Measurements from ENCODE around the gene PLCB1.

PLCB1 gene

DNA sequence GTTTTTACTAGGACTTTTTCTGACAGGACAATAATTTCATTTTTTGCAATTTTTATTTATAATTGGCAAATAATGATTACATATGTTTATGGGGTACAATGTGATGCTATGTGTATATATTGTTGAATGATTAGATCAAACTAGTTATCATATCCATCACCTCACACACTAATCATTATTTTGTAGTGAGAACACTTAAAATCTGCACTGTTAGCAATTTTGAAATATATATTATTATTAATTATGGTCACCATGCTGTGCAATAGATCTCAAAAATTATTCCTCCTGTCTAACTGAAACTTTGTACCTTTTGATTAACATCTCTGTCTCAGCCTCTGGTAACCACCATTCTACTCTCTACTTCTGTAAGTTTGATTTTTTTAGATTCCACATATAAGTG is 378.7 kb downstream of the PLCB1 start:
- Histone ChIP-seq H3K36me3 (ENCODE audit: control insufficient read depth, insufficient read depth, low read length) (no peaks in the 10 kb centered on the region), H3K27me3 (ENCODE audit: control insufficient read depth, insufficient read depth, low read length) (no peaks in the 10 kb centered on the region), H3K9me3 (ENCODE audit: control insufficient read depth, insufficient read depth, low read depth, low read length) (peaks cover 3% of the 10 kb centered on the region; the same call in 1 of the 2 replicates), H3K4me3 (ENCODE audit: low read depth, low read length) (no peak overlapping the region), H3K4me1 (ENCODE audit: control insufficient read depth, insufficient read depth, low read length) (peaks cover 4% of the 10 kb centered on the region), H3K27ac (ENCODE audit: low read depth, low read length) (no peak overlapping the region), H3K9ac (ENCODE audit: low read length) (no peak overlapping the region)

DNA sequence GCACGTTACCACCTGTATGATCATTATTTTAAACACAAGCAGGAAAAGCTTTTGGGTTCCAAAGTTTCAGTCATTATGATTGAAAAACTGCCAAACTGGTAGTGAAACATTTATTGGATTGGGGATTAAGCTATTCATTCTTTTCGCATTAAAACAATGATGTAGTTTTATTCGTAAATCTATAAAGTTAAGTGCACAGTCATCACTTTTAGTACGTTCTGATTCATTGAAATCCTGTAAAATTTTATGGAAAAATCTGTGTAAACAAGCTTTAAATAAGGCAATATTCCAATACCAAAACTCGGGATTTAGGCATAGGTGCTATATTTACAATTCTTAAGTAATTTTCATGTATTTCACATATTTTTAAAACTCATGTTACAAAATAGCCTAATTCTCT is 379.9 kb downstream of the PLCB1 start:
- no peaks in the 10 kb centered on the region for H3K27me3 ChIP-seq (ENCODE audit: control insufficient read depth, insufficient read depth, low read length)
- peaks cover 7% of the 10 kb centered on the region; the same call in 1 of the 2 replicates for H3K9me3 ChIP-seq (ENCODE audit: control insufficient read depth, insufficient read depth, low read depth, low read length)
- no peak overlapping the region for H3K9ac ChIP-seq (ENCODE audit: low read length)
- H3K36me3 ChIP-seq (ENCODE audit: control insufficient read depth, insufficient read depth, low read length): no peaks in the 10 kb centered on the region
- H3K27ac ChIP-seq (ENCODE audit: low read depth, low read length): no peak overlapping the region
- no peaks in the 10 kb centered on the region for H3K4me1 ChIP-seq (ENCODE audit: control insufficient read depth, insufficient read depth, low read length)
- H3K4me3 ChIP-seq (ENCODE audit: low read depth, low read length): no peak overlapping the region

DNA sequence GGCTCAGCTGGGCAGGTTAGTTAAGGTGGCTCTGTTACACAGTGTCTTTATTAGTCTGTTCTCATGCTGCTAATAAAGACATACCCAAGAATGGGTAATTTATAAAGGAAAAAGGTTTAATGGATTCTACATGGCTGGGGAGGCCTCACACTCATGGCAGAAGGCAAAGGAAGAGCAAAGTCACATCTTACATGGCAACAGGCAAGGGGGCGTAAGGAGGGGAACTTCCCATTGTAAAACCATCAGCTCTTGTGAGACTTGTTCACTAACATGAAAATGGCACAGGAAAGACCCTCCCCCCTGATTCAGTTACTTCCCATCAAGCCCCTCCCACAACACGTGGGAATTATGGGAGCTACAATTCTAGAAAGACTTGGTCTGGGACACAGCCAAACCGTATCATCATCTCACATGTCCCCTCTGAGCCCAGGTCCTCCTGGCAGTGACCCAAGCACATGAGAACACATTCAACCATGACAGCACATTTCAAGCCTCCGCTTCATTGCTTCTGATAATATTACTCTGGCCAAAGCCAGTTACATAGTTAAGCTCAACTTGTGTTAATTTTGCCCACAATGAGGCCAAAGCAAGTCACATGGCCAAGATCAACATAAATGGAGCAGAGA is 383.9 kb downstream of the PLCB1 start:
- Histone ChIP-seq H3K4me1 (ENCODE audit: control insufficient read depth, insufficient read depth, low read length) (peaks cover 8% of the 10 kb centered on the region), H3K27me3 (ENCODE audit: control insufficient read depth, insufficient read depth, low read length) (no peaks in the 10 kb centered on the region), H3K27ac (ENCODE audit: low read depth, low read length) (no peak overlapping the region), H3K4me3 (ENCODE audit: low read depth, low read length) (no peak overlapping the region), H3K9ac (ENCODE audit: low read length) (no peak overlapping the region), H3K36me3 (ENCODE audit: control insufficient read depth, insufficient read depth, low read length) (no peaks in the 10 kb centered on the region), H3K9me3 (ENCODE audit: control insufficient read depth, insufficient read depth, low read depth, low read length) (peaks cover 7% of the 10 kb centered on the region; the same call in 1 of the 2 replicates)

DNA sequence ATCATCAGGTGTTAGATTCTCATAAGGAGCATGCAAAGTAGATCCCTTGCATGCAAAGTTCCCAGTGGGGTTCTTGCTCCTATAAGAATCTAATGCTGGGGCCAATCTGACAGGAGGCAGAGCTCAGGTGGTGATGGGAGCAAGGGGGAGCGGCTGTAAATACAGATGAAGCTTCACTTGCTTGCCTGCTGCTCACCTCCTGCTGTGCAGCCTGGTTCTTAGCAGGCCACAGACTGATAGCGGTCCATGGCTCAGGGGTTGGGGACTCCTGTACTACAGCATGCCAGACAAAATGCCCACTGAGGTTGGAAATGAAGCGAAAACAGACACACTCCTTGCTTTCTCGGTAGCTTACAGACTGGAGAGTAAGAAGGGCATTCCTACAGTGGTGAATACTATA is 386.8 kb downstream of the PLCB1 start:
- Histone ChIP-seq H3K36me3 (ENCODE audit: control insufficient read depth, insufficient read depth, low read length) (no peaks in the 10 kb centered on the region), H3K27ac (ENCODE audit: low read depth, low read length) (no peak overlapping the region), H3K4me3 (ENCODE audit: low read depth, low read length) (no peak overlapping the region), H3K27me3 (ENCODE audit: control insufficient read depth, insufficient read depth, low read length) (no peaks in the 10 kb centered on the region), H3K9me3 (ENCODE audit: control insufficient read depth, insufficient read depth, low read depth, low read length) (peaks cover 7% of the 10 kb centered on the region; the same call in 1 of the 2 replicates), H3K4me1 (ENCODE audit: control insufficient read depth, insufficient read depth, low read length) (peaks cover 8% of the 10 kb centered on the region), H3K9ac (ENCODE audit: low read length) (peak overlapping the region; percentile 29)

DNA sequence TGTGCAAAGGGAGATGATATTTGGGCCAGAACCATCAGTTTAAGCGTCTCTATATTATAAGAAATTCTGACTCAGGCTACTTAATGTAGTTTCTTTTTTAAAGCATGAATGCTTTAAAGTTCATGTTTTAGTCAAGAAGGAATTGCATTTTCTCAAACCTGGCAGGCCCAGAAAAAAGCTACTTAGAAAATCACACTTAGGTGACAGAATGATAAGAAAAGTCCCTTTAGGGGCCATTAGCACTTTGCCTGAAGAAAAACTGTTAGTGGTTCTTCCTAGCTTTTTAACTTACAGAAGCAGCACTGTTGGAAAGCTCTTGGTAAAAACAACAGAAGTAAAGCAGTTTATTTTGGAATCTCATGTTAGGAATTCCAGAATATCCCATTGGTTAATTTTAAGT is 387.8 kb downstream of the PLCB1 start:
- no peaks in the 10 kb centered on the region for H3K36me3 ChIP-seq (ENCODE audit: control insufficient read depth, insufficient read depth, low read length)
- no peak overlapping the region for H3K9ac ChIP-seq (ENCODE audit: low read length)
- peak overlapping the region; percentile 24; the same call in 1 of the 2 replicates for H3K27ac ChIP-seq (ENCODE audit: low read depth, low read length)
- H3K27me3 ChIP-seq (ENCODE audit: control insufficient read depth, insufficient read depth, low read length): no peaks in the 10 kb centered on the region
- H3K4me3 ChIP-seq (ENCODE audit: low read depth, low read length): no peak overlapping the region
- H3K4me1 ChIP-seq (ENCODE audit: control insufficient read depth, insufficient read depth, low read length): peaks cover 17% of the 10 kb centered on the region
- peaks cover 7% of the 10 kb centered on the region; the same call in 1 of the 2 replicates for H3K9me3 ChIP-seq (ENCODE audit: control insufficient read depth, insufficient read depth, low read depth, low read length)

DNA sequence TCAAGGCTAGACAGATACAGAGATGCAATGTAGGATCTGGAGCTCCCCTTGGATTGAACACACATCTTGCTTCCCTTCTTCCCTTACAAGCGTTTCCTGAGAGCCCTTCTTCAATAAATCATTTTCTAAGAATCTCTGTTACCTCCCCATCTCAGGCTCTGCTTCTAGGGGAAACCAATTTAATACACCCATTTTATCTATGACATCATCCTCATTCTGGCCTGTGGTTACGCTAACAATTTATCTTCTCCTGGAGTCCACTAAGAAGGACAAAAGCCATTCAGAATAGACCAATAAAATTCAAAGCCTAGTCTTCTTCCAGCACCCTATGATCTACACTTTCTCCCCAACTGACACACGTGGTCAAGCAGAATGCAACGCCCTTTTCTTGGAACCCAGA is 390.1 kb downstream of the PLCB1 start:
- H3K9me3 ChIP-seq (ENCODE audit: control insufficient read depth, insufficient read depth, low read depth, low read length): no peaks in the 10 kb centered on the region
- H3K9ac ChIP-seq (ENCODE audit: low read length): no peak overlapping the region
- H3K27me3 ChIP-seq (ENCODE audit: control insufficient read depth, insufficient read depth, low read length): no peaks in the 10 kb centered on the region
- peaks cover 17% of the 10 kb centered on the region for H3K4me1 ChIP-seq (ENCODE audit: control insufficient read depth, insufficient read depth, low read length)
- no peaks in the 10 kb centered on the region for H3K36me3 ChIP-seq (ENCODE audit: control insufficient read depth, insufficient read depth, low read length)
- no peak overlapping the region for H3K27ac ChIP-seq (ENCODE audit: low read depth, low read length)
- H3K4me3 ChIP-seq (ENCODE audit: low read depth, low read length): no peak overlapping the region

DNA sequence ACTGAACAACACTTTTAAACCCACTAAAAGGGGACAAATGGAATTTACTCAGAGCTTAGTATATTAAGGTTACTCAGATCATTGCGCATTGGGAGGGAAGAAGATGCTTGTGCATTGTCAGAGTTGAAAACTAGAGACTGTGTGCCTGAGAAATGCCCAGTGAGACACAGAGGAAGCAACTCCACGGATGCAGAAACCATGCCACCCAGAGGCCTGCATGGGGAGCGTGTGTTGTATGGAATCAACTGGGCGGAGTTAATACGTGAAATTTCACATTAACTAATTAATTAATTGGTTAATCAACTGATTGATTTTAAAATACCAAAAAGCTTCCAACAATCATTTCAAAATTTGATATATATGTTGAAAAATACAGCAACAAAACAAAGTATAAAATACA is 391.6 kb downstream of the PLCB1 start:
- H3K9me3 ChIP-seq (ENCODE audit: control insufficient read depth, insufficient read depth, low read depth, low read length): no peaks in the 10 kb centered on the region
- H3K4me1 ChIP-seq (ENCODE audit: control insufficient read depth, insufficient read depth, low read length): peaks cover 17% of the 10 kb centered on the region
- no peaks in the 10 kb centered on the region for H3K27me3 ChIP-seq (ENCODE audit: control insufficient read depth, insufficient read depth, low read length)
- no peak overlapping the region for H3K4me3 ChIP-seq (ENCODE audit: low read depth, low read length)
- H3K9ac ChIP-seq (ENCODE audit: low read length): no peak overlapping the region
- no peak overlapping the region for H3K27ac ChIP-seq (ENCODE audit: low read depth, low read length)
- no peaks in the 10 kb centered on the region for H3K36me3 ChIP-seq (ENCODE audit: control insufficient read depth, insufficient read depth, low read length)

DNA sequence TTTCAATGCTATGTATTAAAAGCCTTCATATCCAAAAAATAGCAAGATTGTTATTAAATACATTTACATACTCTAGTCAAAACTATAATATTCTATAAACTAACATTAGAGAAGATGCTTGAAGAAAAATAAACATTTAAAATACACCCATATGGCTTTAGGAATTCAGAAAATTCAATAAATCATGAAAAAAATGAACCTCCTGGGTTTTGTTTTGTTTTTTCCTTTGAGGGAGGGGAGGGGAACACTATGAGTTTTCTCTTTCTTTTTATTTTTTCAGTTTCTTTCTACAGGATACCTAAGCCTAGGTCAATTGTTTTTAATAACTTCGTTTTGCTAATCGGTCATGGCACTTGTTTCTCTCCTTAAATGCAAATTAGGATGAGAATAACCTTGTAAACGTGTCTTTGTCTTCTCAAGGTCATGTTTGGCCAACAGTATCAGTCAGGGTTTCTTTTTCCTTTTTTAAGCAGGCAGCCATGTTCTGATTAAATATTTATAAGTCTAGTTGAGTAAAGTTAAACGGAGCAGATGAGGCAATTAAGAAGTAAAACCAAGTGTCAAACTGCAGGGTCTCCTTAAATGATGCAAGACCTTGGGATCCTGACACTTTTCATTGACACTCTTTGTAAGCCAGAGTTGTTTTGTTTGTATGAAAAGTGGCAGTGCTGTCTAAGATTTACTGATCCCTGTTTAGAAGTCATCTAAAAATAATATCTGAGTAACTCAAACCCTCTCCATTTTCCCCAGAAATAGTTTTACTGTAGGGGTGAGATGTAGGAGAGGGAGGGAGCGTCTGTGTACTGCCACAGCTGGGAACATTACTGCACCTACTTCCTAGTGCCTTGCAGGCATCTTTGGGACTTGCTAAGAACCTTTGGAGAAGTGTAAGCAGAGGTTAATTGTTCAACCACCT is 392.3 kb downstream of the PLCB1 start:
- peak overlapping the region; percentile 58; the same call in 1 of the 2 replicates for H3K27ac ChIP-seq (ENCODE audit: low read depth, low read length)
- H3K9ac ChIP-seq (ENCODE audit: low read length): no peak overlapping the region
- H3K27me3 ChIP-seq (ENCODE audit: control insufficient read depth, insufficient read depth, low read length): no peaks in the 10 kb centered on the region
- H3K9me3 ChIP-seq (ENCODE audit: control insufficient read depth, insufficient read depth, low read depth, low read length): no peaks in the 10 kb centered on the region
- no peak overlapping the region for H3K4me3 ChIP-seq (ENCODE audit: low read depth, low read length)
- no peaks in the 10 kb centered on the region for H3K36me3 ChIP-seq (ENCODE audit: control insufficient read depth, insufficient read depth, low read length)
- peaks cover 10% of the 10 kb centered on the region for H3K4me1 ChIP-seq (ENCODE audit: control insufficient read depth, insufficient read depth, low read length)

DNA sequence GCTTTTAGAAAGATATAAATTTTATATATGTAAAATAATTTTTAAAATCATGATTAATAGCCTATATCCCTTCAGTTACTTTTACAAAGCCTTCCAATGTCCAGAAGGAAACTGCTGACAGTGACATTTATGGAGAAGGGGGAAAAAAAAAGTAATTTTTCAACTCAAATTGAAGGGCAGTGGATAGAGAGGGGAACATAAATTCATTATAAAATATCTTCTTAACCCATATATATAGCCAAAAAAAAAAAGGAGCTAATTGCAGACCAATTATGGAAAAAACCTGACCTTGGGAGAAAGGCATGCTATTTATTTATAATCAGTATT is 392.9 kb downstream of the PLCB1 start:
- Histone ChIP-seq H3K9ac (ENCODE audit: low read length) (no peak overlapping the region), H3K4me3 (ENCODE audit: low read depth, low read length) (no peak overlapping the region), H3K27me3 (ENCODE audit: control insufficient read depth, insufficient read depth, low read length) (no peaks in the 10 kb centered on the region), H3K9me3 (ENCODE audit: control insufficient read depth, insufficient read depth, low read depth, low read length) (no peaks in the 10 kb centered on the region), H3K4me1 (ENCODE audit: control insufficient read depth, insufficient read depth, low read length) (peaks cover 9% of the 10 kb centered on the region), H3K27ac (ENCODE audit: low read depth, low read length) (no peak overlapping the region), H3K36me3 (ENCODE audit: control insufficient read depth, insufficient read depth, low read length) (no peaks in the 10 kb centered on the region)

DNA sequence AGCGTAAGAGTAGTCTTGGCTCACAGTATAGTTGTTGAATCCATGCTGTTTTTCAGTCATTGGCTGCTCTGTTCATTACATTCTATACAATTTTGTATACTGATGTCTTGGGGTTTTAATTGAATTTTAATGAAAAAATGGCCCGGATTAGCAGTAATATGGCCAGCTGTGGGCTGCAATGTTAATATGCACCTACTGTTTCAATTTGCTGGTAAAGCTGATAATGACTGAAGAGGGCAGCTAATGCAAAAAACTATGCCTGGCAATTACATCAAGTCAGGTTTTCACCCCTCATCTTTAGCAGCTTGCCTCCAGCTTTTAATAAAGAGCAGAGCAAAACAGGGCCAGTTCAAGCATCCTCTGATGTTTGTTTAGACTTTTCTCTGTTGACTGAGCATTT is 394.5 kb downstream of the PLCB1 start:
- Histone ChIP-seq H3K4me1 (ENCODE audit: control insufficient read depth, insufficient read depth, low read length) (peaks cover 9% of the 10 kb centered on the region), H3K27me3 (ENCODE audit: control insufficient read depth, insufficient read depth, low read length) (no peaks in the 10 kb centered on the region), H3K36me3 (ENCODE audit: control insufficient read depth, insufficient read depth, low read length) (no peaks in the 10 kb centered on the region), H3K9ac (ENCODE audit: low read length) (no peak overlapping the region), H3K27ac (ENCODE audit: low read depth, low read length) (no peak overlapping the region), H3K4me3 (ENCODE audit: low read depth, low read length) (no peak overlapping the region), H3K9me3 (ENCODE audit: control insufficient read depth, insufficient read depth, low read depth, low read length) (no peaks in the 10 kb centered on the region)

DNA sequence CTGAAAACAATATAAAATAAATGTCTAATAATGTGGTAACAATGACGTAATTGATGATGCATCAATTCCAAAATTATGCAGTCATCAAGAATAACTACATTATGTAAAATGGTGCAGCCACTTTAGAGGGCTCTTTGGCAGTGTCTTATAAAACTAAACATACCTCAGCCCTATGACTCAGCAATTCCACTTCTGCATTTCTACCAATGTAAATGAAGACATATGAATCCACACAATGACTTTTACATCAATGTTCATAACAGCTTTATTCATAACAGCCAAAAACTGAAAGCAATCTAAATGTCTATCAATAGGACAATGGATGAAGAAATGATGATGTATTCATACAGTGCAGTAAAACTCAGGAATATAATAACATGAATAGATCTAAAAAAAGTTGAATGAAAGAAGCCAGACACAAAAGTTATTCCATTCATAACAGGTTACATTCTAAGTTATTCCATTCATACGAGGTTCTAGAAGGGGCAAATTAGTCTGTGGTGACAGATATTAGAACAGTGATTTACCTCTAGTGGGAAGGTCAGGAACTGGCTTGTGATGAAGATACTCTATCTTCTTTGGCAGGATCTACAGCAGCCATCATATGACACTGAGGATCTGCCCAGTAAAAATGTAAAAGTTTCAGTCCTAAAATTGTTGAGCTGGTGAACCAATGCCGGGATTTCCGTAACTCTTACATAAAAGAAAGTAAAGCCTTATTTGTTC is 396.1 kb downstream of the PLCB1 start:
- no peaks in the 10 kb centered on the region for H3K36me3 ChIP-seq (ENCODE audit: control insufficient read depth, insufficient read depth, low read length)
- peaks cover 9% of the 10 kb centered on the region for H3K4me1 ChIP-seq (ENCODE audit: control insufficient read depth, insufficient read depth, low read length)
- no peak overlapping the region for H3K9ac ChIP-seq (ENCODE audit: low read length)
- H3K9me3 ChIP-seq (ENCODE audit: control insufficient read depth, insufficient read depth, low read depth, low read length): no peaks in the 10 kb centered on the region
- no peaks in the 10 kb centered on the region for H3K27me3 ChIP-seq (ENCODE audit: control insufficient read depth, insufficient read depth, low read length)
- H3K27ac ChIP-seq (ENCODE audit: low read depth, low read length): no peak overlapping the region
- H3K4me3 ChIP-seq (ENCODE audit: low read depth, low read length): no peak overlapping the region

All from HUES6 (cell line).